ENCODE results near the gene ATP8B2. TPM values are rescaled to one million over a fixed set of nuclear protein-coding genes. Genes with fewer than 3 reads are reported as not detected.

The ATP8B2 gene
- total RNA-seq, 1 experiment from 2014 or later, result 36.3 TPM

DNA sequence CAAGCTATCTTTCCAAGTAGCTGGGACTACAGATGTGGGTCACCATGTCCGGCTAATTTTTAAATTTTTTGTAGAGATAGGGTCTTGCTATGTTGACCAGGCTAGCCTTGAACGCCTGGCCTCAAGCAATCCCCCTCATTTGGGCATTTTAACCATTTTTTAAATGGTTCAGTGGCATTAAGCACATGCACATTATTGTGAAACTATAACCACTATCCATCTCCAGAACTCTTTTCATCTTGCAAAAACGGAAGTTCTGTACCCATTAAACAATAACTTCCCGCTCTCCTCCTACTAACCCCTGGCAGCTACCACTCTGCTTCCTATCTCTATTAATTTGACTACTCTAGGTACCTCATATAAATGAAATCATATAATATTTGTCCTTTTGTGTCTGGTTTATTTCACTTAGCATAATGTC, 75.1 kb downstream of the ATP8B2 start:
- Histone ChIP-seq H3K4me1 (ENCODE audit: insufficient read depth, low read length) (peaks cover 5% of the 10 kb centered on the region; the same call in 1 of the 2 replicates), H3K79me2 (ENCODE audit: low read length) (no peaks in the 10 kb centered on the region), H3K9me2 (replicated peaks; ENCODE audit: low read length) (no peaks in the 10 kb centered on the region), H3K4me3 (ENCODE audit: low read length) (no peak overlapping the region), H2AFZ (ENCODE audit: low read length) (no peak overlapping the region), H3K36me3 (ENCODE audit: low read depth, low read length) (no peaks in the 10 kb centered on the region), H3K4me2 (ENCODE audit: low read length) (no peak overlapping the region), H3K27me3 (ENCODE audit: low read length) (no peaks in the 10 kb centered on the region), H3F3A (ENCODE audit: low read length, unreplicated experiment) (no peaks in the 10 kb centered on the region), H3K9ac (ENCODE audit: low read length) (no peak overlapping the region), H3K9me3 (ENCODE audit: low read length) (no peaks in the 10 kb centered on the region), H4K20me1 (ENCODE audit: low read length) (no peaks in the 10 kb centered on the region), H3K27ac (ENCODE audit: low read length) (no peak overlapping the region)
- DNase-seq, result no peak
- ATAC-seq, result no peak
- POLR2A ChIA-PET (ENCODE audit: unreplicated experiment), result no interaction called here
- TF ChIP-seq, protein P1, sequence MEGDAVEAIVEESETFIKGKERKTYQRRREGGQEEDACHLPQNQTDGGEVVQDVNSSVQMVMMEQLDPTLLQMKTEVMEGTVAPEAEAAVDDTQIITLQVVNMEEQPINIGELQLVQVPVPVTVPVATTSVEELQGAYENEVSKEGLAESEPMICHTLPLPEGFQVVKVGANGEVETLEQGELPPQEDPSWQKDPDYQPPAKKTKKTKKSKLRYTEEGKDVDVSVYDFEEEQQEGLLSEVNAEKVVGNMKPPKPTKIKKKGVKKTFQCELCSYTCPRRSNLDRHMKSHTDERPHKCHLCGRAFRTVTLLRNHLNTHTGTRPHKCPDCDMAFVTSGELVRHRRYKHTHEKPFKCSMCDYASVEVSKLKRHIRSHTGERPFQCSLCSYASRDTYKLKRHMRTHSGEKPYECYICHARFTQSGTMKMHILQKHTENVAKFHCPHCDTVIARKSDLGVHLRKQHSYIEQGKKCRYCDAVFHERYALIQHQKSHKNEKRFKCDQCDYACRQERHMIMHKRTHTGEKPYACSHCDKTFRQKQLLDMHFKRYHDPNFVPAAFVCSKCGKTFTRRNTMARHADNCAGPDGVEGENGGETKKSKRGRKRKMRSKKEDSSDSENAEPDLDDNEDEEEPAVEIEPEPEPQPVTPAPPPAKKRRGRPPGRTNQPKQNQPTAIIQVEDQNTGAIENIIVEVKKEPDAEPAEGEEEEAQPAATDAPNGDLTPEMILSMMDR (conservative IDR thresholded peaks at IDR 0.05; ENCODE audit: low read depth, low read length), result no peak
- TF ChIP-seq EZH2 (IDR thresholded peaks at IDR 0.05; ENCODE audit: low read length, unreplicated experiment) (no peak), EZH2phosphoT487 (IDR thresholded peaks at IDR 0.05; ENCODE audit: borderline replicate concordance, low read length) (no peak)
- no TSS peak for BruUV-seq (replicated peaks)
- intact Hi-C loops (cut with micrococcal nuclease), result loop anchor here (10.0 kb wide), 1 partner anchor 134 kb away; no protein-coding TSS in a partner anchor
- CTCF ChIA-PET, result no interaction called here

Other genes with a start within 250 kb of the ATP8B2 start
- gene NUP210L, start 170.5 kb upstream of the ATP8B2 start, total RNA-seq (2014; rRNA removed), result 0.04 TPM in 1 of 2 replicates, not detected in the other
- gene TPM3, start 133.4 kb upstream of the ATP8B2 start, total RNA-seq (2014; rRNA removed), result 428 and 524 TPM in 2 replicates
- not detected in 2 replicates for gene CFAP141, start 119.2 kb upstream of the ATP8B2 start, total RNA-seq (2014; rRNA removed)
- gene UBAP2L, start 104.6 kb upstream of the ATP8B2 start, total RNA-seq (2014; rRNA removed), result 128 and 193 TPM in 2 replicates
- 230 and 281 TPM in 2 replicates for gene HAX1, start 52.9 kb upstream of the ATP8B2 start, total RNA-seq (2014; rRNA removed)
- gene AQP10, start 4.4 kb upstream of the ATP8B2 start, total RNA-seq (2014; rRNA removed), result not detected in 2 replicates
- gene IL6R, start 79.8 kb downstream of the ATP8B2 start, total RNA-seq (2014; rRNA removed), result 16.1 and 43.3 TPM in 2 replicates
- gene TDRD10, start 176.7 kb downstream of the ATP8B2 start, total RNA-seq (2014; rRNA removed), result not detected in 2 replicates
- gene SHE, start 176.9 kb downstream of the ATP8B2 start, total RNA-seq (2014; rRNA removed), result not detected in 2 replicates
- 40.0 and 66.6 TPM in 2 replicates for gene UBE2Q1, start 233.1 kb downstream of the ATP8B2 start, total RNA-seq (2014; rRNA removed)
- gene CHRNB2, start 242.3 kb downstream of the ATP8B2 start, total RNA-seq (2014; rRNA removed), result not detected in 2 replicates